Measurements from ENCODE around the gene PPP6C. TPM values are rescaled to one million over a fixed set of nuclear protein-coding genes. Genes with fewer than 3 reads are reported as not detected.

PPP6C gene
- total and polyA plus RNA-seq, 2 of the 13 experiments (the other 11 are each of a cell fraction or from before 2014, with no cell fraction given): 18.5 to 20.9 TPM

DNA sequence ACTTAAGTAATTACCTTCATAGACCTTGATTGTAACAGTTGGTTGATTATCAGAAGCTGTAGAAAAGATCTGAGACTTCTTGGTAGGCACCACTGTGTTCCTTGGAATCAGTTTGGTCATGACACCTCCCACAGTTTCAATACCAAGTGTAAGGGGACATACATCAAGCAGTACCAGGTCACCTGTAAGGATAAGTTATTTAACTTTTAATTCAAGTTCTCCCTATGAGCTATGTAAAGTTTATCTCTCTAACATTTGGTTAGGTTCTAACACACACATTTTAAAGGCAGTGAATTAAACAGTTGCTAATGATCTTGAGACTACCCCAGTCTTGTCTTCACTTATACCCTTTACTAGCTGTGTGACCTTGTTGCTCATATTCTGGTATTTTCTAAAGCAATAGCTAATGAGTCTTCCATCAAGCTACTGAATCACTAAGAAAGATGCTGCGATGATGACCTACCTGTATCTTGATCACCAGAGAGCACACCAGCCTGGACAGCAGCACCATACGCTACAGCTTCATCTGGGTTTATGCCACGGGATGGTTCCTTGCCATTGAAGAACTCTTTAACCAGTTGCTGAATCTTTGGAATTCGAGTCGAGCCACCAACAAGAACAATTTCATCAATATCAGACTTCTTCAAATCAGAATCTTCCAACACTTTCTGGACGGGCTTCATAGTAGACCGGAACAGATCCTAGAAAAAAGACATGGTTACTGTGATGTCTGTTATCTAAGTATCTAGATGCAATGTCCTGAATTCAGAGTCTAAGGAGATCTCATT, 48.7 kb upstream of the PPP6C start:
- Histone ChIP-seq H3K27me3 (ENCODE audit: control insufficient read depth in 1 of 2, insufficient read depth in 2 of 2, low read length in 2 of 2) (no peaks in the 10 kb centered on the region; a peak in 1 of 5 replicates), H3K4me2 (ENCODE audit: low read depth, low read length) (peak overlapping the region; percentile 72), H3K36me3 (replicated peaks in 1 of 2; ENCODE audit: control insufficient read depth in 1 of 2, insufficient read depth in 2 of 2, low read length in 2 of 2) (peaks cover 7 to 54% of the 10 kb centered on the region in 2 experiments), H3K9me3 (ENCODE audit: low read length) (no peaks in the 10 kb centered on the region), H4K20me1 (ENCODE audit: insufficient read depth, low read length) (peaks cover 56% of the 10 kb centered on the region), H2AFZ (ENCODE audit: low read length) (no peak overlapping the region), H3K9ac (ENCODE audit: insufficient read depth, low read depth, low read length) (peak overlapping the region; percentile 51; the same call in 1 of the 2 replicates), H3K79me2 (ENCODE audit: insufficient read depth, low read length) (peaks cover 52% of the 10 kb centered on the region), H3K27ac (ENCODE audit: extremely low read length, insufficient read depth, low read length) (no peak overlapping the region), H3K4me3 (replicated peaks in 1 of 3; ENCODE audit: insufficient read depth in 1 of 3, low read depth in 2 of 3, low read length in 3 of 3) (peak overlapping the region; percentile 80 to 98 (median 97)), H3K4me1 (ENCODE audit: insufficient read depth, low read length) (peaks cover 60% of the 10 kb centered on the region)
- POLR2A ChIA-PET: interaction anchor here (1.6 to 2.5 kb wide), 2 partner anchors 23 to 38 kb away, joined by 4 to 8 read pairs; partner anchors contain the start of genes GAPVD1 and RABEPK
- BruUV-seq (replicated peaks): no TSS peak
- FAIRE-seq: no peak
- no peak for TF ChIP-seq ZNF790 (CRISPR knock-in tag; IDR thresholded peaks at IDR 0.05; ENCODE audit: borderline replicate concordance)
- TF ChIP-seq AGO2 (optimal IDR thresholded peaks at IDR 0.05; ENCODE audit: low read depth, low read length): peak; percentile 38
- TF ChIP-seq NFE2L1 (CRISPR knock-in tag; IDR thresholded peaks at IDR 0.05; ENCODE audit: borderline replicate concordance): no peak
- no peak for TF ChIP-seq SMC3 (IDR thresholded peaks at IDR 0.05; ENCODE audit: low read length)
- peak in 1 of 2 experiments; percentile 23; a peak in 1 of 4 replicates for TF ChIP-seq POLR2A (IDR thresholded peaks at IDR 0.05; ENCODE audit: insufficient read depth in 1 of 2, low read depth in 2 of 2, low read length in 2 of 2)
- no peak for TF ChIP-seq NFKB2 (CRISPR knock-in tag; IDR thresholded peaks at IDR 0.05; ENCODE audit: borderline replicate concordance)
- 0 out of 2 replicates have a peak, but pooled peaks have one; percentile 20 for TF ChIP-seq POLR2AphosphoS5 (IDR thresholded peaks at IDR 0.05; ENCODE audit: low read depth, low read length)
- TF ChIP-seq E2F2 (CRISPR knock-in tag; IDR thresholded peaks at IDR 0.05; ENCODE audit: borderline replicate concordance): no peak
- TF ChIP-seq RBFOX2 (IDR thresholded peaks at IDR 0.05; ENCODE audit: low read depth, low read length): peak; percentile 70
- TF ChIP-seq FOXA3 (CRISPR knock-in tag; IDR thresholded peaks at IDR 0.05): no peak
- no peak for TF ChIP-seq ZNF264 (CRISPR knock-in tag; IDR thresholded peaks at IDR 0.05)
- no peak for TF ChIP-seq ZNF17 (CRISPR knock-in tag; IDR thresholded peaks at IDR 0.05)
- no peak for TF ChIP-seq RBM22 (optimal IDR thresholded peaks at IDR 0.05; ENCODE audit: low read length)
- TF ChIP-seq TFE3 (CRISPR knock-in tag; IDR thresholded peaks at IDR 0.05): no peak
- TF ChIP-seq PPARG (CRISPR knock-in tag; conservative IDR thresholded peaks at IDR 0.05): no peak
- no peak for TF ChIP-seq ZNF510 (CRISPR knock-in tag; IDR thresholded peaks at IDR 0.05; ENCODE audit: low read depth)
- TF ChIP-seq ZFP36L1 (CRISPR knock-in tag; IDR thresholded peaks at IDR 0.05): no peak
- no peak for ATAC-seq
- DNase-seq (ENCODE audit: low spot score): no peak
- WGBS (ENCODE audit: low lambda C conversion rate): 80% methylated on average over 7 of the region's 7 CpGs
- intact Hi-C loops (cut with micrococcal nuclease; ENCODE audit: unreplicated experiment): no loop called here
- in situ Hi-C loops (cut with HindIII; ENCODE audit: extremely low pct_ligation_motif_present, low pct_unique_long_range_greater_than_20kb): no loop called here
- CTCF ChIA-PET (ENCODE audit: low intra/inter-chr PET ratio, low total read pairs): no interaction called here
